GM23338 (cell line): ENCODE results near the gene PARP12.

Source experiments
- CREB1 ChIP-seq: fragments of 250-450 bp; sonication (Bioruptor Pico); IDR thresholded peaks from 2 replicates; pipeline ENCODE4 v1.5.0; 2020; ENCODE audit warnings: low read depth, mild to moderate bottlenecking, moderate library complexity
- CTCF ChIP-seq, 2 experiments: fragments of 200-600 bp in 1 of 2; sonication (generic) in 1 of 2; conservative IDR thresholded peaks; 2 replicates each; pipeline versions ENCODE4 v1.5.1 to v1.6.1; 2016 to 2017; ENCODE audit warnings: antibody characterized with exemption in 2 of 2, low read depth in 2 of 2, mild to moderate bottlenecking in 2 of 2, moderate library complexity in 1 of 2
- EZH2 ChIP-seq: fragments of 200-600 bp; sonication (generic); IDR thresholded peaks from one replicate; pipeline ENCODE4 v1.8.0; 2017; ENCODE audit warnings: antibody characterized with exemption, mild to moderate bottlenecking, low read depth; ENCODE audit not compliant: unreplicated experiment
- POLR2AphosphoS5 ChIP-seq: IDR thresholded peaks from 2 replicates; pipeline ENCODE4 v1.6.1; 2016; ENCODE audit warnings: antibody characterized with exemption, low read depth
- REST ChIP-seq: IDR thresholded peaks from one replicate; pipeline ENCODE4 v1.6.1; 2018; ENCODE audit warnings: antibody characterized with exemption; ENCODE audit not compliant: unreplicated experiment
- ZNF331 ChIP-seq: fragments of 250-450 bp; sonication (Bioruptor Pico); IDR thresholded peaks from 2 replicates; pipeline ENCODE4 v1.5.0; 2020; ENCODE audit warnings: low read depth, mild to moderate bottlenecking, moderate library complexity

- TF ChIP-seq CTCF (conservative IDR thresholded peaks at IDR 0.05; ENCODE audit: low read depth in 2 of 2) (no peak), POLR2AphosphoS5 (no peak), CREB1 (CRISPR knock-in tag) (no peak), EZH2 (no peak), ZNF331 (no peak), REST (no peak)
Observed at GRCh38 chr7:140019606-140020005, 43.1 kb downstream of the PARP12 start.
